Progenitor cell of endocrine pancreas (in vitro differentiated cells): ENCODE measurements around the gene ST14. TPM values are rescaled to one million over a fixed set of nuclear protein-coding genes. Genes with fewer than 3 reads are reported as not detected.

Source experiments
- DNase-seq: peaks from one replicate; pipeline ENCODE4 v3.0.0; 2021; ENCODE audit warnings: low spot score; ENCODE audit not compliant: unreplicated experiment
- H3K27ac Mint-ChIP-seq: 2 replicates; pipeline ENCODE4 v1.8.0; 2021; ENCODE audit warnings: mild to moderate bottlenecking, moderate library complexity, mixed read lengths
- H3K27me3 Mint-ChIP-seq: 2 replicates; pipeline ENCODE4 v1.8.0; 2021; ENCODE audit warnings: mixed read lengths
- H3K36me3 Mint-ChIP-seq: 2 replicates; pipeline ENCODE4 v1.8.0; 2022; ENCODE audit warnings: mixed read lengths; ENCODE audit not compliant: insufficient read depth
- H3K4me1 Mint-ChIP-seq: 2 replicates; pipeline ENCODE4 v1.8.0; 2021; ENCODE audit warnings: low read depth, mixed read lengths
- H3K4me3 Mint-ChIP-seq: 2 replicates; pipeline ENCODE4 v1.8.0; 2021; ENCODE audit warnings: low read depth, mild to moderate bottlenecking, moderate library complexity, mixed read lengths
- H3K9me3 Mint-ChIP-seq: 2 replicates; pipeline ENCODE4 v1.8.0; 2021; ENCODE audit warnings: low read depth, mixed read lengths
- CTCF ChIP-seq: fragments of 200-600 bp; sonication (generic); IDR thresholded peaks from one replicate; pipeline ENCODE4 v1.5.0; 2021; ENCODE audit warnings: antibody characterized with exemption, mild to moderate bottlenecking; ENCODE audit not compliant: unreplicated experiment
- total RNA-seq: library from RNA; stranded (reverse); gene quantifications from 2 replicates; pipeline ENCODE4 v1.2.1, GENCODE V29; 2021

The ST14 gene
- total RNA-seq, 1 donor from 2014 or later: 94.9 TPM

GRCh38 chr11:130122141-130122575 is 37.4 kb upstream of the ST14 start:
- no peak for DNase-seq
- no peak overlapping the region for H3K4me3 Mint-ChIP-seq
- H3K27me3 Mint-ChIP-seq: no peaks in the 10 kb centered on the region
- H3K9me3 Mint-ChIP-seq: no peaks in the 10 kb centered on the region
- no peak for TF ChIP-seq CTCF
- H3K4me1 Mint-ChIP-seq: peaks cover 25% of the 10 kb centered on the region
- H3K27ac Mint-ChIP-seq: no peak overlapping the region
- H3K36me3 Mint-ChIP-seq: peaks cover 24% of the 10 kb centered on the region

GRCh38 chr11:130123414-130124040 is 36.1 kb upstream of the ST14 start:
- Mint-ChIP-seq H3K27ac (peak overlapping the region; percentile 59), H3K27me3 (no peaks in the 10 kb centered on the region), H3K36me3 (peaks cover 24% of the 10 kb centered on the region), H3K9me3 (no peaks in the 10 kb centered on the region), H3K4me1 (peaks cover 20% of the 10 kb centered on the region), H3K4me3 (no peak overlapping the region)
- no peak for DNase-seq
- TF ChIP-seq CTCF: no peak

GRCh38 chr11:130124096-130124495 is 35.5 kb upstream of the ST14 start:
- H3K4me1 Mint-ChIP-seq: peaks cover 17% of the 10 kb centered on the region
- H3K36me3 Mint-ChIP-seq: peaks cover 26% of the 10 kb centered on the region

GRCh38 chr11:130125638-130126037 is 33.9 kb upstream of the ST14 start:
- no peak for TF ChIP-seq CTCF
- Mint-ChIP-seq H3K4me1 (peaks cover 2% of the 10 kb centered on the region), H3K27ac (no peak overlapping the region), H3K27me3 (no peaks in the 10 kb centered on the region), H3K9me3 (no peaks in the 10 kb centered on the region), H3K4me3 (no peak overlapping the region), H3K36me3 (peaks cover 28% of the 10 kb centered on the region)
- DNase-seq: no peak

More at GRCh38 chr11:130124096-130124495, 35.5 kb upstream of the ST14 start:
- Mint-ChIP-seq H3K27ac (no peak overlapping the region), H3K27me3 (no peaks in the 10 kb centered on the region), H3K4me3 (no peak overlapping the region), H3K9me3 (no peaks in the 10 kb centered on the region)
- DNase-seq: no peak
- no peak for TF ChIP-seq CTCF

GRCh38 chr11:130126516-130126915 is 33.1 kb upstream of the ST14 start:
- Mint-ChIP-seq H3K9me3 (no peaks in the 10 kb centered on the region), H3K36me3 (peaks cover 33% of the 10 kb centered on the region), H3K27me3 (no peaks in the 10 kb centered on the region), H3K4me3 (no peak overlapping the region), H3K27ac (no peak overlapping the region), H3K4me1 (peaks cover 2% of the 10 kb centered on the region)
- no peak for DNase-seq
- TF ChIP-seq CTCF: no peak
